OCI-LY1 (cell line): ENCODE measurements around the gene MRPS21.

Experiments used
- EZH2 ChIP-seq: fragments of 200-600 bp; sonication (generic), shearing (Covaris generic); IDR thresholded peaks from 2 replicates; pipeline ENCODE4 v1.8.0; 2017; ENCODE audit warnings: borderline replicate concordance, mixed run types, mild to moderate bottlenecking, antibody characterized with exemption, low read length, moderate library complexity, mixed read lengths
- TF ChIP-seq, protein P1 (sequence below): fragments of 200-600 bp; sonication (generic), shearing (Covaris generic); IDR thresholded peaks from 2 replicates; pipeline ENCODE4 v1.5.1; 2017; ENCODE audit warnings: mild to moderate bottlenecking, antibody characterized with exemption, low read length, moderate library complexity, mixed read lengths

DNA sequence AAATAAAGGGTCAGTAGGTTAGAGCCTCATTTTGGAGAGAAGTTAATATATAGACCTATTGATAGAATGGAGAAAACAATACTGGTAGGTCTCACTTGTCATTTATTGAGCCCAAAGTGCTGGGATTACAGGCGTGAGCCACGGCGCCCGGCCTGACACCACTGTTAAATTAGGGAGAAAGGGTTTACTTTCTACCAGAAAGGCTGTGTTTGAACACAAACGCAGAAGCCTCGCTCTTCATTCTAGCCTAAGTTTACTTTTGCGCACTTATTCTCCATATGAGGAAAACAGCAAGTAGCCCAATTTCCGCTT, 27.0 kb downstream of the MRPS21 start:
- TF ChIP-seq, protein P1, sequence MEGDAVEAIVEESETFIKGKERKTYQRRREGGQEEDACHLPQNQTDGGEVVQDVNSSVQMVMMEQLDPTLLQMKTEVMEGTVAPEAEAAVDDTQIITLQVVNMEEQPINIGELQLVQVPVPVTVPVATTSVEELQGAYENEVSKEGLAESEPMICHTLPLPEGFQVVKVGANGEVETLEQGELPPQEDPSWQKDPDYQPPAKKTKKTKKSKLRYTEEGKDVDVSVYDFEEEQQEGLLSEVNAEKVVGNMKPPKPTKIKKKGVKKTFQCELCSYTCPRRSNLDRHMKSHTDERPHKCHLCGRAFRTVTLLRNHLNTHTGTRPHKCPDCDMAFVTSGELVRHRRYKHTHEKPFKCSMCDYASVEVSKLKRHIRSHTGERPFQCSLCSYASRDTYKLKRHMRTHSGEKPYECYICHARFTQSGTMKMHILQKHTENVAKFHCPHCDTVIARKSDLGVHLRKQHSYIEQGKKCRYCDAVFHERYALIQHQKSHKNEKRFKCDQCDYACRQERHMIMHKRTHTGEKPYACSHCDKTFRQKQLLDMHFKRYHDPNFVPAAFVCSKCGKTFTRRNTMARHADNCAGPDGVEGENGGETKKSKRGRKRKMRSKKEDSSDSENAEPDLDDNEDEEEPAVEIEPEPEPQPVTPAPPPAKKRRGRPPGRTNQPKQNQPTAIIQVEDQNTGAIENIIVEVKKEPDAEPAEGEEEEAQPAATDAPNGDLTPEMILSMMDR, result no peak
- no peak for TF ChIP-seq EZH2
